Measurements from ENCODE around the gene ULK4.

ULK4 gene

GRCh38 chr3:41334426-41334825, 627.5 kb downstream of the ULK4 start:
- no peaks in the 10 kb centered on the region for H3K9me3 ChIP-seq (ENCODE audit: insufficient read depth, low read depth, low read length)
- peak overlapping the region; percentile 6 for H3K4me3 ChIP-seq (ENCODE audit: low read length, poor library complexity, severe bottlenecking)
- H3K9me2 ChIP-seq (replicated peaks; ENCODE audit: low read depth, low read length), result no peaks in the 10 kb centered on the region
- peaks cover 27% of the 10 kb centered on the region for H3K4me1 ChIP-seq (ENCODE audit: insufficient read depth, low read length, poor library complexity, severe bottlenecking)
- no peak overlapping the region for H3K9ac ChIP-seq (ENCODE audit: low read depth, low read length, poor library complexity, severe bottlenecking)
- no peak for TF ChIP-seq EZH2phosphoT487 (IDR thresholded peaks at IDR 0.05; ENCODE audit: borderline replicate concordance)
- TF ChIP-seq, protein P1, sequence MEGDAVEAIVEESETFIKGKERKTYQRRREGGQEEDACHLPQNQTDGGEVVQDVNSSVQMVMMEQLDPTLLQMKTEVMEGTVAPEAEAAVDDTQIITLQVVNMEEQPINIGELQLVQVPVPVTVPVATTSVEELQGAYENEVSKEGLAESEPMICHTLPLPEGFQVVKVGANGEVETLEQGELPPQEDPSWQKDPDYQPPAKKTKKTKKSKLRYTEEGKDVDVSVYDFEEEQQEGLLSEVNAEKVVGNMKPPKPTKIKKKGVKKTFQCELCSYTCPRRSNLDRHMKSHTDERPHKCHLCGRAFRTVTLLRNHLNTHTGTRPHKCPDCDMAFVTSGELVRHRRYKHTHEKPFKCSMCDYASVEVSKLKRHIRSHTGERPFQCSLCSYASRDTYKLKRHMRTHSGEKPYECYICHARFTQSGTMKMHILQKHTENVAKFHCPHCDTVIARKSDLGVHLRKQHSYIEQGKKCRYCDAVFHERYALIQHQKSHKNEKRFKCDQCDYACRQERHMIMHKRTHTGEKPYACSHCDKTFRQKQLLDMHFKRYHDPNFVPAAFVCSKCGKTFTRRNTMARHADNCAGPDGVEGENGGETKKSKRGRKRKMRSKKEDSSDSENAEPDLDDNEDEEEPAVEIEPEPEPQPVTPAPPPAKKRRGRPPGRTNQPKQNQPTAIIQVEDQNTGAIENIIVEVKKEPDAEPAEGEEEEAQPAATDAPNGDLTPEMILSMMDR (conservative IDR thresholded peaks at IDR 0.05; ENCODE audit: low read length), result no peak
- H3F3A ChIP-seq (ENCODE audit: low read depth), result no peaks in the 10 kb centered on the region
- H3K4me2 ChIP-seq (ENCODE audit: low read depth, low read length, poor library complexity, severe bottlenecking), result peak overlapping the region; percentile 21
- H4K20me1 ChIP-seq (ENCODE audit: insufficient read depth, low read length, poor library complexity, severe bottlenecking), result no peaks in the 10 kb centered on the region
- H3K79me2 ChIP-seq (ENCODE audit: insufficient read depth, low read length), result no peaks in the 10 kb centered on the region
- H3K36me3 ChIP-seq (ENCODE audit: insufficient read depth, low read length), result no peaks in the 10 kb centered on the region
- no peaks in the 10 kb centered on the region for H3K27me3 ChIP-seq (ENCODE audit: insufficient read depth, low read length, poor library complexity, severe bottlenecking)
- H2AFZ ChIP-seq (ENCODE audit: low read length), result peak overlapping the region; percentile 31; the same call in 1 of the 2 replicates

GRCh38 chr3:41331041-41331440, 630.9 kb downstream of the ULK4 start:
- H3K4me2 ChIP-seq (ENCODE audit: low read depth, low read length, poor library complexity, severe bottlenecking), result no peak overlapping the region
- H3K27me3 ChIP-seq (ENCODE audit: insufficient read depth, low read length, poor library complexity, severe bottlenecking), result no peaks in the 10 kb centered on the region
- no peak overlapping the region for H3K4me3 ChIP-seq (ENCODE audit: low read length, poor library complexity, severe bottlenecking)
- no peaks in the 10 kb centered on the region for H3K9me2 ChIP-seq (replicated peaks; ENCODE audit: low read depth, low read length)
- no peak overlapping the region for H3K9ac ChIP-seq (ENCODE audit: low read depth, low read length, poor library complexity, severe bottlenecking)
- no peaks in the 10 kb centered on the region for H3F3A ChIP-seq (ENCODE audit: low read depth)
- no peaks in the 10 kb centered on the region for H4K20me1 ChIP-seq (ENCODE audit: insufficient read depth, low read length, poor library complexity, severe bottlenecking)
- no peaks in the 10 kb centered on the region for H3K36me3 ChIP-seq (ENCODE audit: insufficient read depth, low read length)
- TF ChIP-seq EZH2phosphoT487 (IDR thresholded peaks at IDR 0.05; ENCODE audit: borderline replicate concordance), result no peak
- TF ChIP-seq, protein P1 (conservative IDR thresholded peaks at IDR 0.05; ENCODE audit: low read length), result no peak
- H3K9me3 ChIP-seq (ENCODE audit: insufficient read depth, low read depth, low read length), result no peaks in the 10 kb centered on the region
- H3K79me2 ChIP-seq (ENCODE audit: insufficient read depth, low read length), result no peaks in the 10 kb centered on the region
- H3K4me1 ChIP-seq (ENCODE audit: insufficient read depth, low read length, poor library complexity, severe bottlenecking), result peaks cover 27% of the 10 kb centered on the region
- no peak overlapping the region for H2AFZ ChIP-seq (ENCODE audit: low read length)

- no peak overlapping the region for H2AFZ ChIP-seq (ENCODE audit: low read length)
- no peak overlapping the region for H3K4me2 ChIP-seq (ENCODE audit: low read depth, low read length, poor library complexity, severe bottlenecking)
- no peaks in the 10 kb centered on the region for H3K9me3 ChIP-seq (ENCODE audit: insufficient read depth, low read depth, low read length)
- H3K9me2 ChIP-seq (replicated peaks; ENCODE audit: low read depth, low read length), result no peaks in the 10 kb centered on the region
- H4K20me1 ChIP-seq (ENCODE audit: insufficient read depth, low read length, poor library complexity, severe bottlenecking), result no peaks in the 10 kb centered on the region
- no peaks in the 10 kb centered on the region for H3K27me3 ChIP-seq (ENCODE audit: insufficient read depth, low read length, poor library complexity, severe bottlenecking)
- no peaks in the 10 kb centered on the region for H3F3A ChIP-seq (ENCODE audit: low read depth)
- TF ChIP-seq EZH2phosphoT487 (IDR thresholded peaks at IDR 0.05; ENCODE audit: borderline replicate concordance), result no peak
- TF ChIP-seq, protein P1 (conservative IDR thresholded peaks at IDR 0.05; ENCODE audit: low read length), result no peak
- H3K36me3 ChIP-seq (ENCODE audit: insufficient read depth, low read length), result no peaks in the 10 kb centered on the region
- no peaks in the 10 kb centered on the region for H3K79me2 ChIP-seq (ENCODE audit: insufficient read depth, low read length)
- no peak overlapping the region for H3K4me3 ChIP-seq (ENCODE audit: low read length, poor library complexity, severe bottlenecking)
- H3K4me1 ChIP-seq (ENCODE audit: insufficient read depth, low read length, poor library complexity, severe bottlenecking), result peaks cover 27% of the 10 kb centered on the region
- H3K9ac ChIP-seq (ENCODE audit: low read depth, low read length, poor library complexity, severe bottlenecking), result no peak overlapping the region
Observed at GRCh38 chr3:41330465-41330864, 631.4 kb downstream of the ULK4 start.
